Ishikawa (cell line): ENCODE measurements around the gene TMEM165.

Experiments used
- CEBPB ChIP-seq: IDR thresholded peaks from 2 replicates; pipeline ENCODE4 v1.6.1; 2012
- CREB1 ChIP-seq: IDR thresholded peaks from 2 replicates; pipeline ENCODE4 v1.6.1; 2012; ENCODE audit warnings: low read depth
- EGR1 ChIP-seq: IDR thresholded peaks from 2 replicates; pipeline ENCODE4 v1.6.1; 2012
- EP300 ChIP-seq: IDR thresholded peaks from 2 replicates; pipeline ENCODE4 v1.6.1; 2012; ENCODE audit warnings: borderline replicate concordance
- FOXM1 ChIP-seq: IDR thresholded peaks from 2 replicates; pipeline ENCODE4 v1.6.1; 2012; ENCODE audit warnings: low read depth, borderline replicate concordance
- MAX ChIP-seq: IDR thresholded peaks from 2 replicates; pipeline ENCODE4 v1.6.1; 2012
- RAD21 ChIP-seq: IDR thresholded peaks from 2 replicates; pipeline ENCODE4 v1.6.1; 2012; ENCODE audit warnings: low read depth
- REST ChIP-seq: IDR thresholded peaks from 2 replicates; pipeline ENCODE4 v1.6.1; 2012; ENCODE audit warnings: low read depth, mild to moderate bottlenecking
- TAF1 ChIP-seq: IDR thresholded peaks from 2 replicates; pipeline ENCODE4 v1.6.1; 2012; ENCODE audit warnings: low read depth, mild to moderate bottlenecking
- TEAD4 ChIP-seq: IDR thresholded peaks from 2 replicates; pipeline ENCODE4 v1.6.1; 2012
- USF1 ChIP-seq: IDR thresholded peaks from 2 replicates; pipeline ENCODE4 v1.6.1; 2012
- YY1 ChIP-seq: IDR thresholded peaks from 2 replicates; pipeline ENCODE4 v1.6.1; 2012; ENCODE audit warnings: low read depth
- ZBTB7A ChIP-seq: IDR thresholded peaks from 2 replicates; pipeline ENCODE4 v1.6.1; 2012; ENCODE audit warnings: low read depth

GRCh38 chr4:55458164-55458563, 62.4 kb downstream of the TMEM165 start:
- TF ChIP-seq USF1: no peak
- TF ChIP-seq YY1: no peak
- TF ChIP-seq EP300: no peak
- TF ChIP-seq MAX: no peak
- no peak for TF ChIP-seq CEBPB
- TF ChIP-seq CREB1: no peak
- TF ChIP-seq TAF1: no peak
- TF ChIP-seq REST: no peak
- no peak for TF ChIP-seq TEAD4
- TF ChIP-seq RAD21: no peak
- no peak for TF ChIP-seq ZBTB7A
- TF ChIP-seq EGR1: no peak
- no peak for TF ChIP-seq FOXM1
